HepG2 (cell line): ENCODE results near the gene UGT1A3. TPM values are rescaled to one million over a fixed set of nuclear protein-coding genes. Genes with fewer than 3 reads are reported as not detected.

Source experiments
- AHDC1 ChIP-seq: sonication (generic); formaldehyde crosslinking; IDR thresholded peaks from 2 replicates; pipeline ENCODE4 v1.5.1; 2020; ENCODE audit warnings: mild to moderate bottlenecking, missing genetic modification reagents, borderline replicate concordance
- CHD4 ChIP-seq: fragments of 200-600 bp; sonication (generic); IDR thresholded peaks from 2 replicates; pipeline ENCODE4 v1.7.0; 2017; ENCODE audit warnings: mild to moderate bottlenecking, low read length, borderline replicate concordance
- CREBL2 ChIP-seq: sonication (generic); formaldehyde crosslinking; IDR thresholded peaks from 2 replicates; pipeline ENCODE4 v1.8.1; 2023; ENCODE audit warnings: missing genetic modification reagents, mild to moderate bottlenecking, borderline replicate concordance
- GZF1 ChIP-seq: sonication (generic); formaldehyde crosslinking; IDR thresholded peaks from 2 replicates; pipeline ENCODE4 v1.5.1; 2020; ENCODE audit warnings: mild to moderate bottlenecking, missing genetic modification reagents
- MZF1 ChIP-seq: sonication (generic); formaldehyde crosslinking; IDR thresholded peaks from 2 replicates; pipeline ENCODE4 v1.8.1; 2023; ENCODE audit warnings: mild to moderate bottlenecking, missing genetic modification reagents, borderline replicate concordance
- PAXIP1 ChIP-seq: sonication (generic); formaldehyde crosslinking; conservative IDR thresholded peaks from 2 replicates; pipeline ENCODE4 v1.4.0; 2020; ENCODE audit warnings: mild to moderate bottlenecking, missing genetic modification reagents, moderate library complexity
- RBFOX2 ChIP-seq: fragments of 200-400 bp; formaldehyde crosslinking; IDR thresholded peaks from 2 replicates; pipeline ENCODE4 v1.6.1; 2017; ENCODE audit warnings: low read depth, mild to moderate bottlenecking, low read length
- RXRB ChIP-seq: IDR thresholded peaks from 2 replicates; pipeline ENCODE4 v1.6.1; 2016; ENCODE audit warnings: borderline replicate concordance, missing genetic modification reagents, missing compliant biosample characterization
- SOX5 ChIP-seq: IDR thresholded peaks from 2 replicates; pipeline ENCODE4 v1.6.1; 2016; ENCODE audit warnings: borderline replicate concordance
- SP1 ChIP-seq, 2 experiments: fragments of 450-650 bp in 1 of 2; sonication (generic) in 1 of 2; formaldehyde crosslinking in 1 of 2; IDR thresholded peaks; 2 replicates each; pipeline versions ENCODE4 v1.4.0 to v1.6.1; 2016 to 2020; ENCODE audit warnings: missing genetic modification reagents in 1 of 2
- ZNF256 ChIP-seq: sonication (generic); formaldehyde crosslinking; conservative IDR thresholded peaks from 2 replicates; pipeline ENCODE4 v1.4.0; 2020; ENCODE audit warnings: missing genetic modification reagents
- ZNF34 ChIP-seq: sonication (generic); formaldehyde crosslinking; IDR thresholded peaks from 2 replicates; pipeline ENCODE4 v1.4.0; 2020; ENCODE audit warnings: mild to moderate bottlenecking, missing genetic modification reagents, borderline replicate concordance
- ZNF430 ChIP-seq: sonication (generic); formaldehyde crosslinking; IDR thresholded peaks from 2 replicates; pipeline ENCODE4 v1.9.0; 2021; ENCODE audit warnings: mild to moderate bottlenecking, missing genetic modification reagents
- ZSCAN9 ChIP-seq: IDR thresholded peaks from 2 replicates; pipeline ENCODE4 v1.6.1; 2016; ENCODE audit warnings: borderline replicate concordance
- polyA plus RNA-seq, 8 experiments: library from polyadenylated mRNA; depleted of rRNA in 3 of 8; stranded (reverse) in 7 of 8; unstranded in 1 of 8; fragments of >200 nt; fragmentation: Illumina TruSeq in 4 of 8; extraction: Trizol in 4 of 8; gene quantifications; 2 replicates each; pipeline versions ENCODE4 v1.2.1 to v1.2.3, GENCODE V29; 2011 to 2016; ENCODE audit warnings: low read depth in 4 of 8, missing spikeins in 1 of 8, mixed read lengths in 1 of 8; ENCODE audit not compliant: insufficient read depth in 1 of 8
- total RNA-seq, 5 experiments: library from RNA; depleted of rRNA; stranded (reverse); fragments of >200 nt; fragmentation: Illumina TruSeq; extraction: Trizol; gene quantifications; 2 replicates each; pipeline ENCODE4 v1.2.3, GENCODE V29; 2016; ENCODE audit warnings: low read depth in 1 of 5

Gene UGT1A3
- total and polyA plus RNA-seq, 2 of the 13 experiments (the other 11 are each of a cell fraction or from before 2014, with no cell fraction given) = not detected

- TF ChIP-seq AHDC1 = peak; percentile 99
- TF ChIP-seq MZF1 = no peak
- TF ChIP-seq ZNF430 (CRISPR knock-in tag) = peak; percentile 70; the same call in 1 of the 2 replicates
- TF ChIP-seq SOX5 (CRISPR knock-in tag) = peak; percentile 99
- TF ChIP-seq ZNF34 (CRISPR knock-in tag) = no peak
- TF ChIP-seq SP1 (IDR thresholded peaks at IDR 0.05) = no peak
- no peak for TF ChIP-seq SP1 (CRISPR knock-in tag; IDR thresholded peaks at IDR 0.05)
- TF ChIP-seq CREBL2 (CRISPR knock-in tag) = no peak
- TF ChIP-seq GZF1 = no peak
- TF ChIP-seq ZNF256 (CRISPR knock-in tag) = no peak
- peak; percentile 99 for TF ChIP-seq RXRB
- TF ChIP-seq RBFOX2 = no peak
- peak; percentile 53; the same call in 1 of the 2 replicates for TF ChIP-seq CHD4
- peak; percentile 99 for TF ChIP-seq PAXIP1 (CRISPR knock-in tag)
- peak; percentile 85 for TF ChIP-seq ZSCAN9
Observed at GRCh38 chr2:233745073-233745755, 16.4 kb downstream of the UGT1A3 start (continued).
